CD4-positive, alpha-beta T cell treated with Interleukin-21 for 1 hour (primary cell): ENCODE measurements around the gene CC2D2B.
"Not testable (repeated sequence)": the region's sequence is repeated elsewhere in the genome, so short reads cannot be mapped to it uniquely, and the experiment has no call there.

Experiments
- DNase-seq: peaks from one replicate; pipeline ENCODE4 v3.0.0-alpha.2; 2020

CC2D2B gene

GRCh38 chr10:96034625-96035024 is 126.8 kb downstream of the CC2D2B start:
- DNase-seq = no peak

- DNase-seq = no peak
Measured at GRCh38 chr10:96038476-96039387, 131.0 kb downstream of the CC2D2B start.

- no peak for DNase-seq
Measured at GRCh38 chr10:96041146-96041545, 133.4 kb downstream of the CC2D2B start.

GRCh38 chr10:96043033-96043892 is 135.5 kb downstream of the CC2D2B start, which contains the start of gene CCNJ:
Gene CCNJ, plus strand, starts transcription at chr10:96043583. Its CDS starts 811 bp downstream, at chr10:96044394.
- peak; percentile 86 for DNase-seq

GRCh38 chr10:96043893-96044715 is 136.3 kb downstream of the CC2D2B start:
- peak; percentile 31 for DNase-seq

GRCh38 chr10:96044736-96045135 is 137.0 kb downstream of the CC2D2B start:
- DNase-seq = no peak

- no peak for DNase-seq
Measured at GRCh38 chr10:96046546-96046945, 138.8 kb downstream of the CC2D2B start.

- no peak for DNase-seq
Measured at GRCh38 chr10:96047004-96047649, 139.4 kb downstream of the CC2D2B start.

GRCh38 chr10:96047925-96048324 is 140.2 kb downstream of the CC2D2B start:
- not testable (repeated sequence) for DNase-seq

- no peak for DNase-seq
Measured at GRCh38 chr10:96049340-96049739, 141.6 kb downstream of the CC2D2B start.

- no peak for DNase-seq
Measured at GRCh38 chr10:96053985-96054384, 146.2 kb downstream of the CC2D2B start.

GRCh38 chr10:96056787-96057186 is 149.0 kb downstream of the CC2D2B start:
- no peak for DNase-seq

GRCh38 chr10:96061232-96061631 is 153.5 kb downstream of the CC2D2B start:
- DNase-seq = no peak

GRCh38 chr10:96072674-96073073 is 164.9 kb downstream of the CC2D2B start:
- DNase-seq = no peak

- no peak for DNase-seq
Measured at GRCh38 chr10:96073722-96074121, 165.9 kb downstream of the CC2D2B start.

GRCh38 chr10:96074776-96075175 is 167.0 kb downstream of the CC2D2B start:
- DNase-seq = no peak

GRCh38 chr10:96075977-96076376 is 168.2 kb downstream of the CC2D2B start:
- no peak for DNase-seq

GRCh38 chr10:96077156-96077555 is 169.4 kb downstream of the CC2D2B start:
- no peak for DNase-seq

- DNase-seq = no peak
Measured at GRCh38 chr10:96082153-96082552, 174.4 kb downstream of the CC2D2B start.
